HG03457 (cell line): ENCODE results near the gene ASTN1.

Experiments used
- ATAC-seq: cut with Tn5 transposase; IDR thresholded peaks from one replicate; pipeline ENCODE4 v1.9.1; 2021; ENCODE audit warnings: moderate number of reproducible peaks; ENCODE audit not compliant: unreplicated experiment

Gene ASTN1

DNA sequence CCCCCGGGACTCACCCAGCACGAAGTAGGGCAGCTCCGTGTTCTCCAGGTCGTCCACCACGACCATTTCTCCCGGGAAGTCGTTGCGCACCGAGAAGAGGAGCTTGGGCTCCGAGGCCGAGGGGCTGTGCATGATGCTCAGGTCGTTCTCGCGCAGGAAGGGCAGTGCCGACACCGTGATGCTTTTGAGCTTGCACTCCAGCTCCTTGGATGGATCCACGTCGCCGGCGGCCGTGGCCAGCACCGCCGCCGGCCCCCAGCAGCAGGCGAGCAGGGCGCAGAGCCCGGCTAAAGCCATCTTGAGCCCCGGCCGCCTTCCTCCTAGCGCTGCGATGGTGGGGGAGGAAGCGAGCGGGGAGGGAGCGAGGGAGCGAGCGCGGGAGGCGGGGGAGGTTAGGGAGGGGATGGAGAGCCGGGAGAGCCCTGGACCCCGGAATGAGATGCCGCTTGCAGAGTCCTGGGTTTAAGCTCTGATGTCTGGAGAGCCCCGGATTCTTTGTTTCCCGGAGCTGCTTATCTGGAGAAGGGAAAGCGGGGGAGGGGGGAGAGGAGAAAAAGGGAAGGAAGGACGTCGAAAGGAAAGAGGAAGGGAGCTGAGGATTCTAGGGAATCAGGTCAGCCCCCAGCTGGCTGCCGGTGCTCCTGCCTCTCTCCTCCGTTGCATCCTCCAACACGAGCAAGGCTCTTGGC, at the start of gene ASTN1:
ASTN1 (minus strand) TSS at position 333 of the 689 bp plus-strand sequence; CDS start at position 297, 36 bp downstream.
- ATAC-seq: no peak

DNA sequence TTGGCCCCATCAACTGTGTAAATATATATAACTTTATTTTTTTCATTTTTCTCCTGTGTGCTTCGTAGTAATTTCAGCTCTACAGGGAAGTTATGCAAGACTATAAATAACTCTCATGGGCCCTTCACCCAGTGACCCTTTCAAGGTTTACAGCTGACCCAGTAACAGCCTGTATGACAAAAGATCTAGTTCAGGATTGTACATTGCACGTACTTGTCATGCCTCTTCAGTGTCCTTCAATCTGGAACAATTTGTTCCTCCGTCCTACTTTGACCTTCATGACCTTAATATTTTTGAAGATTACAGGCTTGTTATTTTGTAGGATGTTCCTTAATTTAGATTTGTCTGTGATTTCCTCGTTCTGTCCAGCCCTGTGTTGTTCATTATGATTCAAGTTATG, 46.7 kb upstream of the ASTN1 start:
- no peak for ATAC-seq

DNA sequence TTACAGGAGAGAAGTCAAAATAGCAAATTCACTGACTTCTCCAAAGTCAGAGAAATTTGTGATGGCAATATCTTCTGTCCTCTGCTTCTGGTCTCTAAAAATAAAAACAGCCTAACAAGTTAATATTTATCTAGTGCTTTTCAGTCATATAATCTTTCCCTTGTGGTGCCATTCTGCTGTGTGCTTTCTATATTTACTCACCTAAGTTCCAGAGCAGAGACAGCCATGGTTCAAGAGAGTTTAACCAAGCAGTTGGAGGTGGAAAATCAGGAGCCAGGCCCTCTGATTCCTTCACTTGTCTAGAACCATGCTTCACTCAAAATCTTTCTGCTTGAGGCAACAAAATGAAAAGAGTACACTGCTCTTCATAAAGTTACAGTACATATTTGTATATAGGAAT, 45.6 kb upstream of the ASTN1 start:
- ATAC-seq: no peak

DNA sequence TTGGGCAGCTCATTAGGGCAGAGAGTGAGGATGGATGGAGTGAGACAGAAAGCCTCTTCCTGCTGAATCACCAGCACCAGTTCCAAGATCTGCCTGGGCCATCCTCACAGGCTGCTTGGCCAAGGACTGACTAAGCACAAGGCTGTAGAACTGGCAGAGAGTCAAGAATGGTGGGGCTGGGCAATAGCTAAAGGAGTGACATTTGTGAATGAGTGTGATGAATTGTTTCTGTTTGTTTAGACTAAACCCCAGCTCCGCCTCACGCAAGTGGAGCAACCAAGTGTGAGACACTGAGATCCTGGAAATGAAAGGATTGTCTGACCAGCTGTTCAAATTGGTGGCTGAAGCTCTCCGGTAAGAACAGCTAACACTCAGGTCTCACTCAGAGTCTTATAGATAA, 44.8 kb upstream of the ASTN1 start:
- no peak for ATAC-seq

DNA sequence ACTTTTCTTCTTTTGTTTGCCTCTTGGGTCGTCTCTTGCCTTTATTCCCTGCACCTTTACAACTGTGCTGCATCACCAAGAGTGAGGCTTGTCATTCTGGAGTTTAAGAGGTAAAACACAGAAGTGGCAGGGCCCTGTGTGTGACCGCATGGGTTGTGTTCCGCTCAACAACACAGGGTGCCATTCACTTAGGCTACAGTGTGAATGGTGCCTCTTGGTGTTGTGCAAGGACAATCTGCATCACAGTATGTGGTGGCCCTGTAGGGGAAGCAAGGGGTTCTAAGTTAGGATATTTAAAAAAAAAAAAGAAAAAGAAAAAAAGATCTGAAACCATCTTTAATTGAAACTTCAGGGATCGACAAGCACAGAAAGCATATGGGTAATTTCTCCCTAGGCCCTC, 44.4 kb upstream of the ASTN1 start:
- no peak for ATAC-seq

DNA sequence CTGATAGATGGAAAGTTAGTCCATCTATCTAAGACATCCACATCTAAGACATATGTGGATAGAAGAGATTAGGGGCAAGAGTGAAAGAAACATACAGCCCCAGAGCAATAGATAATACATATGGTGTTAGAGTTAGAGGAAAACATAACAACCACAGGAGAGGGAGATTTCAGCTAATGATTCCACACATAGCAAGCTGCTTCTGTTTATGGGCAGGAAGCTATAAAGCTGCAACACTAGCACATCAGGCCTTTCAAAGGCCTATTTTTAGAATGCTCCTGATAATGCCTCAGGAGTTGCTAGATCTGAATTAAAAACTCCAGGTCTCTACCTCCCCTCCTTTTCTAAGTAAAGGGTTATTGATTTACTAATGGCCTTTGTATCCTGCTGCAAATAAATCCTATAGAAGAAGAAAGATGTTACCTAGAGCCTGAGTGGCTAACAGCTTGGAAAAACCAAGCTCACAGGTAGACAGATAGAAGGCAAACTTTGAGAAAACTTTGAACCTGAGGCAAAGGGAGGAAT, 42.4 kb upstream of the ASTN1 start:
- no peak for ATAC-seq

DNA sequence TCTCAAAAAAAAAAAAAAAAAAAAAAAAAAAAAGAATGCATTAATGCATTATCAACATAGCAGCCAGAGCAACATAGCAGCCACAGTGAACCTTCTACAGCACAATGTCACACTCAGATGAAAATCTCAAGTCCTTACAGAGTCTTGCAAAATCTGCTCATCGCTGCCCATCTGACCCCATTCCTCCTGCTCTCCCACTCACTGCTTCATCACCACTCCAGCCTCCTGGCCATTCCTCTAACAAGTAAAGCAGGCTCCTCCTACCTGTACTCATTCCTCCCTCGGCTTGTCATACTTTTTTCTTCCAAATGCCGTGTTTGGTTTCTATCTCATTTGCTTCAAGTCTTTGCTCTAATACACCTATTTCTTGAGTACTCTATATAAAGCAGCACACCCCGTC, 35.8 kb upstream of the ASTN1 start:
- no peak for ATAC-seq

DNA sequence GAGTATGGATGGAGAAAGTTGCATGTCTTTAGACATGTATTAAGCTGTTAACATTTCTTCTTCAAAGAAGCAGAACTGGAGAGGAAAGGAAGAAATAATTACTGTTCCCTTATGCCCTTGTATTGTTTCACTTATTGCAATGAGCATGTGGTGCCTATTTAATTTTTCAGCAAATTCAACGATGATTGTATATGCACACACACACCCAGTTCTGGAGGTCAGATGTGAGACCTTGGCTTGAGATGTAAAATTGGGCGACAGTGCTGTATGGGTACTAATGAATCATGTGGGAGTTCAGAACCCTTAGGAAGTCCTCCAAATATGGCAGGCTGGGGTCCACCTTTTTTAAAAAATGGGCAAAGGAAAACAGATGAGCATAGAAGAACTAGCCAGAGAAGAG, 33.7 kb upstream of the ASTN1 start:
- ATAC-seq: no peak

DNA sequence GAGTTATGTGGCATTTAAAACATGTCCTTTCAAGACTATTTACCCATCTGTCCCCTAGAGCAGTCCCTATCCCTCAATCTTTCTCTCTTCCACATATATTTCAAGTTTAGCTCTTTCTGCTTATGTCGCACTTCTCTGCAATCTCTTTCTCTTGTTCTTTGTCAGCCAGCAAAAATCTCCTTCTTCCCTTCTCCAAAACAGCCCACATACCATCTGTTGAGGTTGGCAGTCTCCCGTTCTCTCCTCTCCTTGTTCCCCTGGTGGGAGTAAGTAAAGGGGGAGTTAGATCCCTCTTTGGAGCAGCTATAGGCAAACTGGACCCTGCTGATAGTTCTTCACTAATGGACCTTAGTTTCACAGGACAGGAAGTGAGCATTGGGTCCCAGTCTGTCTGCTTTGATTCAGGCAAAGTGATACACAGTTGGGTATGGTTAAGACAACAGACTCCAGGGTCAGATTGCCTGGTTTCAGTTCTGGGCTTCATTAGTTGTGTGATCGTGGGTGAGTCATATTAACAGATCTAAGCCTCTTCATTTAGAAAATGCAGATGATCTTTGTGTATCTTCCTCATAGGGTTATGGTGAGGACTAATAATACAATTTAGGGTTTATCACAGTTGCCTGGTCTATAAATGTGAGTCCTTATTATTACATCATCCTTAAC, 25.9 kb upstream of the ASTN1 start:
- ATAC-seq: no peak

DNA sequence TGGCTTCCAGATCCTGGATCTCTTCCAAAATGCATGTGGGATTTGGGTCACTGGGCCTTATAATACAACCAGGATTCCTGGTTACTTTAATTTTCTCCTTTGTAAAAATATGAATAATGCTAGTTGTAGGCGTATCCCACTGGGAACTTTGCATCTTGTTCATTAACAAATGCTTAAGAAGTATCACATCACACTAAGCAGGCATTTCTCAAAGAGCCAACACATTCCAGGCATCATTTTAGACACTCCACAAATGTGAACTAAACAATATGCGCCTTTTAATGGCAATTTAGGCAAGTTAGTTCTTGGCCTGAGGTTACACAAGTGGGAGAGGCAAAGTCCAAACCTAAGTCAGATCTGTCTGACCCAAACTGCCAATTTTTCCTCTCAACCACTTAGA, 22.1 kb upstream of the ASTN1 start:
- no peak for ATAC-seq

DNA sequence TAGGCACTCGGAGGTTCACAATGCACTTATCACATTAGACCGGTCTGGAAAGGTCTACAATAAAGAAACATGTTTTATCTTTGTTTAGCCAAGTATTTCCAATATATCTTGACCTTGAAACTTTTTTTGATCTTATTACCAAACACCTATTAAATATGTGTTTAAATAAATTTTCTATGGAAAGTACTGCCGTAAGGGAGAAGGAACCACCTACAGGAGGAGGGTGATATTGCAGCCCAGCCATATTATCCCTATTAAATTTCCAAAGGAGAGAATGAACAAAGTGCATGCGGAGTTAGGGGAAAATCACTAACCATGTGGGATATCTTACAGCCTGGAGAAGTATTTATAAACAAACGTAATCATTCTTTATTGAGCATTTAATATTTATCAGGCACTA, 20.7 kb upstream of the ASTN1 start:
- ATAC-seq: no peak

DNA sequence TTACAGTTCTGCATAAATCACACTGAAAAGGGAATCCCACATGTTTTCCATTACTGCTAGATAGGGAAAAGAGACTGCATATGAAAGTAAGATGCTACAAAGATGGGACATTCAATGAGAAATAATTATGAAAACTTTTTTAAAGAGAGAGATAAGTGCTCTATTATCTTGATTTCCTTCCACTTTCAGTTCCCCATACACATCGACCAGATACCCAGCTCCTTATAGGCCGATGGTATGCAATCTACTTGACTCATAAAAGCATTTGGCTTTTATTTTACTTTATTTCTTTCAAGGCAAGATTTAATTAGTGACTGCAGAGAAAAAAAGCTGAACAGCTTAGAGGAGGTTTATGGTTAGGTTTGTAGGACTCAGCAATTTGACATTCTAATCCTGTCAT, 19.3 kb upstream of the ASTN1 start:
- ATAC-seq: no peak

DNA sequence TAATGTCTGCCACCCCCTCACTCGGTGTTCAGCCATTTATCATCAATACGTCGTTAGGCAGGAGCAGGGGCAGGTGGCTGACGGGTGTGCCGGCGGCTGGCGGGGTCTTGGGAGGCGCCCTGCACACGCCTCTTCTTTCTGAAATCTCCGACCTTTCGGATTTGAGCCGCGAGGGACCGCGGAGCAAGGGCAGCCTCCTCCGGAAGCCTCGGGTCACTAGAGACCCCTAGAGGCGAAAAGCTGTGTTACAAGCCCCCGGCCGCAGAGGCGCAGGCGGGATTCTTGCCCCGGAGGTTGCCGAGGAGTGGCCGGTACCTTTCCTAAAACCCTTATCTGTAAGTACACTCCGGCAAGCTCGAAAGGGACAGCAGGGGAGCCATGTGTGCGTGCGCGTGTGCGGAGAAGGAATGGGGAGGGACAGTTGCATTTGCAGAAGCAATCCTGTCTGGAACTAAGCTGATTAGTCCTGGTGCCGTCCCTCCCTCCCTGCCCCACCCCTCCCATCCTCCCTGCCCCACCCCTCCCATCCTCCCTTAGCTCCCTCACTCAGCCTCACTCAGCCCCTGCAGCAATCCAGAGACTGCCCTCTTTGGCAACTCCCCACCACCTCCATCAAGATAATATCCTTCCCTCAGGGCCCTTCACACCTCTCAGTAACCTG, 17.2 kb upstream of the ASTN1 start:
- ATAC-seq: peak; percentile 94

DNA sequence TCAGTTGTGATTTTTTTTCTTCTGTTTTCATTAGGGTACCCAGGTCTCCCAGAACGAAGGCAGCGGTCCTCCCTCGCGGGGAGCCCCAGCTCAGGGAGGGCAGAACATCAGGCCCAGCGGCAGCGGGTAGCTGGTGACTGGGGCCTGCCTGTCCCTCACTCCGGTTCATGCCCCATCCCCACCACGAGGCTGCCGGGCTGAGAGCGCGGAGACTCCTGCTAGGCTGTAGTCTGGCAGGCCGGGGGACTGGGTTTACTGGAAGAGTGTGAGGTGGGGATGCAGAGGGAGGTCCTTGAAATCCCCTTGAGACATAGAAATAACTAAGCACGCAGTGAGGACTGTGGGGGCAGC, 16.7 kb upstream of the ASTN1 start:
- ATAC-seq: no peak

DNA sequence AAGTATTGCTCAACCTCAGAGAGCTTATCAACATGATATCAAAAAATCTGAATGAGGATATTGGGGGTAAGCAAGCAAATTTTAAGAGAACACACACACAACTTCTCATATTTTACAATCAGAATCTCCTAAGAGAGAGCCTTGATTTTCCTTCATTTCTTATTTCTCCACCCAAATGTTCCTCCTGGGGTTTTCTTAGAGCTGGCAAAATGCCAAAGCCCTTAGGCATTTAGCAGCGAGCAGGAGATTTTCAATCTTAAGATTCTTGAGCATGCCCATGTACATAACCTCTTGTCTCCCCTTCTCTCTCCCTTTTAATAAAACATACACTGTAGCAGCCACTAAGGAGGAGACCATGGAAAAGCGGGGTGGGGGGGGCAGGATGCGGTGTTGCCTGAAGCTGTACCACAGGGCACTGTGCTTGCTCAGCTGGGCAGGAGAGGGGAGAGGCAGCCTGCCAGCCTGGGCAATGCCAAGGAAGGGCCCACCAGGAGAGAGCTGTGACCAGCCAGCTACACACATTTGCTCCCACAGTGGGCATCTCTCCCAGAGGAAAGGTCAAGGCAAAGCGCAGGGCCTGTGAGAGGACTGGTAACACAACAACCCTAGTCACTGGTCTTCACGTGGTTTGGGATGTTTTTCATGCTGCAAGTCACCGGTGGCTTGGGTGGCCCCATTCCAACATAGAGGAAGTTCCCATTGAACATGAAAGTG, 10.6 kb upstream of the ASTN1 start:
- ATAC-seq: no peak

DNA sequence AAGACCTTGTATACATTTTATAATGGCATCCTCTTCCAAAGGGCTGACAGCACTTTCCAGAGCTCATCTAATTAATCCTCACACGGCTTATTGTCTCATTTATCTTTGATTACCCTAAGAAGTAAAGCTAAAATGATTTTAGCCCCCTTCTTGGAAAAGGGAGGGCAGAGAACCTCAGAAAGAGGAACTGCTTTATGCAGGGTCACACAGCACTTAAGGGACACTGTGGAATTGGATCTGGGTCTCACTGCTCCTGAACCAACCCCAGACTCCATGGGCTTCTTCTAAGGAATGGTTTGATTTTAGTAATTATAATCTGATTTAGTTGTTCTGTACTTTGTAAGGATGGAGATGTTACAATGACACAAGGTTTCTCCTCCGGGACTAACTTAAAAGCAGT, 9.5 kb upstream of the ASTN1 start:
- no peak for ATAC-seq

DNA sequence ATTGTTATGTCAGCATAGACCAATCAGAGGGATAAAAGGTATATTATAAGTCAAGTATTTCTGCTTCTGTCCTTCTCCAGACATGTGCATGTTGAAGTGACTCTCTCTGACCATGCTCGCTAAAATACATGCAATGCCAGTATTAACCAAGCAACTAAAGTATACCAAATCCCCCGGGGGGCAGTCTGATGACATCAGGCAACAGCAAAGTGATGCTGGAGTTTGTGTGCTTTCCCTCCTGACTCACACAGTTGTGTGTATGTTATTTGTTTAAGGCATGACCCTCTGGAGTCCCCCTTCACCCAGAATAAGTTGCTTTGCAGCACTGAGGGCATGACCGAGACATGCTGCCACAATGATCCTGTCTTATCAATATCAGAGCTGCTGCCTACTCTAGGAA, 8.4 kb upstream of the ASTN1 start:
- ATAC-seq: no peak

DNA sequence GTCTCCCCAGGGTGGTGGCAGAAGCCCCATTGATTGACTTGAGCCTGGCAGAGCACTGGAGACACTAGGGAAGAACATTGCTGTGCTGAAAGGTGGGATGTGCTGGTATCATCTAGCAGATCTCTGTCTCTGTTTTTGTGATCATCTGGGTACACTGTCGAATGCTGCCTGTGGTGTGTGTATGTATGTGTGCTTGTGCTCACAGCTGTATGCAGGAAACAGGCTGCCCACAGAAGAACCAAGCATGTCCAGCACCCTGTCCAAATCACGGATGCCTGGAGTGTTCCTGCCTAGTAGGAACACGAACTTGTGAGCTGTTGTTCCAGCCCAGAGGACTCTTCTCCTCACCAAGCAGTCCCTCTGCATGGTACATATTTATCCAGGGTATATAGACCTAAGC, 7.8 kb upstream of the ASTN1 start:
- ATAC-seq: no peak

DNA sequence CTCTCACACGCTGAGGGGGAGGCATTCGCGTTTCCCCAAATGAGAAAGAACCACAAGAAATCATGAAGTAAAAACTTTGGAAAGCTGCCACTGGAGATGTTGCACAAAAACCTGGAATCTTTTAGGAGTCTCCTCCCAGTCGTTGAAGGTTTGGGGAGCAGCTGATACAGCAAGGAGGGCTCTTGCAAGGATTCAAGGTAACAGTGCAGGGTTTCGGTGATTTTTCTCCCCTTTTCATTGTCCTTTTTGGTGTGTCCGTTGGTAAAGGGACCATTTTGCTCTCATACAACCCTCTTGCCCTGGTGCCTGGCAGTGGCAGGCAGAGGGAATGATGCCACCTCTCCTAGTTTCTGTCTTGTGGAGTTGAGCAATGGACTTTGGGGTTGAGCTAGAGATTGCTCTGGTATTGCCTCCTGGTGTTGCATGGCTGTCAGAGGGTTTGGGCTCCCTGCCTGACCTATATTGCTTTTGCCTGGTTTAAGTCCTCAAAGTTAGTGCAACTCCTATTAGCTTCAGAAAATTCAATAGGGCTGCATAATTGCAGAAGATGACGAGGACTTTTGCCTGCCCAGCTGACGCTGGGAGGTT, 7.1 kb upstream of the ASTN1 start:
- no peak for ATAC-seq

DNA sequence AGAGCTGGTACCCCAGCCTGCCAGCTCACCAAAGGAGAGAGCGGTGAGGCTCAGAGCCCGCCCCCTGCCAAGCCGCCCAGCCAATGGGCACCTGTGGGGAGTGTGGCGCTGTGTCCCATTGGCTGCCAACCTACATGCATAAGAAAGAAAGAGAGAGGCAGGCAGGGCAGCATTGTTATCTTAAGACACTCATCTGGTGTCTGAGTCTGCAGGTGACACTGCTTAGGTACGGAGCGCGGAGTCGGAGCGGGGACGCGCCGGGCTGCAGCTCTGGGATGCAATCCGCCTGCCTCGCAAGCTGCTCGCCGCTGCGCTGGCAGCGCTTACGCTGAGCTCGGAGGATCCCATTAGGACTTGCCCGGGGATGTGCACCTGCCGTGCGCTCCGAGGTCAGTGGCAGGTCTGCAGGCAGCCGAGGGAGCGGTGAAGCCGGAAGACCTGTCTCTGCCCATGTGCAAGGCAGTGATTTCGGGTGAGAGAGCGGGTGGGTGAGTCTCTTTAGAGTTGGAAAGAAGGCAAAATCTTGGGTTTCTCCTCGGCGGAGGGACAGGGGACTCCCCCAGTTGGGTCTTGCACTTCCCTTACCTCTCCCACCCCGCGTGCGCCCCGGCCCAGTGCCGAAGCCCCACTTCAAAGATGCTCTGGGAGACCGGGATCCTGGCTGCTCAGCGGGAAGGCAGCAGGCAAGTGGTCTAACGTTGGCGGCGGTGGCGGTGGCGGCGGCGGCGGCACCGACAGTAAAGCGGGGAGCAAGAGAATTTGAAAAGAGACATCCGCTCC, 6.4 kb upstream of the ASTN1 start, which contains the start of gene BRINP2:
BRINP2 (plus strand) TSS at position 203 of the 780 bp plus-strand sequence. CDS start 58,919 bp downstream, outside the sequence.
- no peak for ATAC-seq
